HCT116 (cell line): ENCODE results near the gene ADAMTS16. TPM values are rescaled to one million over a fixed set of nuclear protein-coding genes. Genes with fewer than 3 reads are reported as not detected.

ENCODE experiments used
- ATAC-seq: fragments of 200-7000 bp; cut with Tn5 transposase; 2 replicates; pipeline ENCODE4 v1.9.1; 2020; ENCODE audit warnings: mild to moderate bottlenecking, moderate library complexity
- BruUV-seq: library from RNA; stranded (reverse); fragments of 400-500 nt; replicated peaks from 2 replicates; lab custom pipeline; 2021; lab: Mats Ljungman, UMichigan
- CTCF ChIA-PET: fragments of 300-600 bp; sonication (Branson Sonifier 250); formaldehyde crosslinking; loops from one replicate; lab custom pipeline; 2021; ENCODE audit warnings: antibody characterized with exemption; lab: Charles Lee
- POLR2A ChIA-PET: fragments of 300-600, 350-600 bp; sonication (Branson Sonifier 250); formaldehyde crosslinking; loops from one replicate; lab custom pipeline; 2021; ENCODE audit warnings: antibody characterized with exemption; lab: Charles Lee
- RAD21 ChIA-PET, 2 experiments: fragments of 300-600 bp; sonication (Branson Sonifier 250); formaldehyde crosslinking; loops; one replicate each; lab custom pipeline; 2023; ENCODE audit warnings: low total read pairs in 2 of 2; ENCODE audit not compliant: uncharacterized antibody in 2 of 2, unreplicated experiment in 2 of 2, low non-redundant PET in 1 of 2; lab: Charles Lee
- DNase-seq: peaks from one replicate; pipeline ENCODE4 v3.0.0-alpha.2; 2010; ENCODE audit warnings: low read depth, low spot score
- H2AFZ ChIP-seq: fragments of 200-600 bp; shearing (Covaris generic), sonication (generic); 2 replicates; pipeline ENCODE4 v1.6.1; 2017; ENCODE audit warnings: low read depth, mixed run types, mixed read lengths, antibody characterized with exemption, low read length; ENCODE audit not compliant: poor library complexity, severe bottlenecking
- H3K27ac ChIP-seq: 2 replicates; pipeline ENCODE4 v1.5.1; 2012; ENCODE audit warnings: low read depth, low read length
- H3K27me3 ChIP-seq: fragments of 200-600 bp; sonication (generic); 2 replicates; pipeline ENCODE4 v1.6.1; 2016; ENCODE audit warnings: mixed run types, low read length, mixed read lengths; ENCODE audit not compliant: insufficient read depth
- H3K36me3 ChIP-seq, 2 experiments: fragments of 200-500 bp in 1 of 2; fragments of 200-600 bp in 1 of 2; sonication (Bioruptor generic) in 1 of 2; sonication (generic) in 1 of 2; 2 replicates each; pipeline versions ENCODE4 v1.5.1 to v1.6.1; 2014 to 2016; ENCODE audit warnings: low read length in 2 of 2, inconsistent platforms in 1 of 2, mixed read lengths in 1 of 2, mixed run types in 1 of 2; ENCODE audit not compliant: insufficient read depth in 2 of 2, control insufficient read depth in 1 of 2
- H3K4me1 ChIP-seq, 2 experiments: fragments of 200-600 bp in 1 of 2; sonication (generic) in 1 of 2; 2 replicates each; pipeline versions ENCODE4 v1.5.1 to v1.6.1; 2012 to 2017; ENCODE audit warnings: low read length in 2 of 2, inconsistent platforms in 1 of 2, mild to moderate bottlenecking in 1 of 2, mixed read lengths in 1 of 2, mixed run types in 1 of 2, moderate library complexity in 1 of 2; ENCODE audit not compliant: insufficient read depth in 2 of 2, control insufficient read depth in 1 of 2
- H3K4me2 ChIP-seq: fragments of 200-600 bp; sonication (generic); 2 replicates; pipeline ENCODE4 v1.6.1; 2017; ENCODE audit warnings: mixed run types, low read length, mixed read lengths
- H3K4me3 ChIP-seq, 2 experiments: fragments of 200-600 bp in 1 of 2; sonication (generic) in 1 of 2; replicated peaks in 1 of 2; 2 replicates each; pipeline ENCODE4 v1.5.1; 2011 to 2016; ENCODE audit warnings: low read length in 2 of 2, control low read depth in 1 of 2, low read depth in 1 of 2, mild to moderate bottlenecking in 1 of 2, mixed read lengths in 1 of 2, mixed run types in 1 of 2
- H3K79me2 ChIP-seq: fragments of 200-600 bp; sonication (generic); 2 replicates; pipeline ENCODE4 v1.6.1; 2017; ENCODE audit warnings: mild to moderate bottlenecking, mixed run types, low read length, moderate library complexity, mixed read lengths; ENCODE audit not compliant: insufficient read depth
- H3K9ac ChIP-seq: fragments of 200-600 bp; sonication (generic); 2 replicates; pipeline ENCODE4 v1.6.1; 2016; ENCODE audit warnings: low read length, mixed read lengths
- H3K9me2 ChIP-seq: fragments of 200-600 bp; sonication (generic), shearing (Covaris generic); 2 replicates; pipeline ENCODE4 v1.6.1; 2017; ENCODE audit warnings: mixed run types, mild to moderate bottlenecking, moderate library complexity; ENCODE audit not compliant: insufficient read depth
- H3K9me3 ChIP-seq, 2 experiments: fragments of 200-500 bp in 1 of 2; fragments of 200-600 bp in 1 of 2; sonication (Bioruptor generic) in 1 of 2; sonication (generic) in 1 of 2; 2 replicates each; pipeline ENCODE4 v1.6.1; 2014 to 2017; ENCODE audit warnings: low read length in 2 of 2, mixed read lengths in 2 of 2, inconsistent platforms in 1 of 2, low read depth in 1 of 2, mild to moderate bottlenecking in 1 of 2, mixed run types in 1 of 2, moderate library complexity in 1 of 2; ENCODE audit not compliant: control insufficient read depth in 1 of 2, insufficient read depth in 1 of 2
- H4K20me1 ChIP-seq: fragments of 200-600 bp; sonication (generic), shearing (Covaris generic); 2 replicates; pipeline ENCODE4 v1.6.1; 2017; ENCODE audit warnings: mixed run types, mild to moderate bottlenecking, moderate library complexity; ENCODE audit not compliant: insufficient read depth
- ATF3 ChIP-seq: IDR thresholded peaks from 2 replicates; pipeline ENCODE4 v1.6.1; 2012
- CEBPB ChIP-seq: IDR thresholded peaks from 2 replicates; pipeline ENCODE4 v1.6.1; 2012; ENCODE audit warnings: low read depth
- CTCF ChIP-seq, 3 experiments: fragments of 200-600 bp in 1 of 3; sonication (generic) in 1 of 3; IDR thresholded peaks in 2 of 3; conservative IDR thresholded peaks in 1 of 3; 2 replicates each; pipeline ENCODE4 v1.5.1; 2012 to 2017; ENCODE audit warnings: low read depth in 2 of 3, low read length in 2 of 3, antibody characterized with exemption in 1 of 3, borderline replicate concordance in 1 of 3, control low read depth in 1 of 3, mild to moderate bottlenecking in 1 of 3, mixed read lengths in 1 of 3, mixed run types in 1 of 3, moderate library complexity in 1 of 3; ENCODE audit not compliant: insufficient read depth in 1 of 3
- EGR1 ChIP-seq: IDR thresholded peaks from 2 replicates; pipeline ENCODE4 v1.6.1; 2012; ENCODE audit warnings: low read depth
- ELF1 ChIP-seq: IDR thresholded peaks from 2 replicates; pipeline ENCODE4 v1.6.1; 2012; ENCODE audit warnings: low read depth, borderline replicate concordance
- EZH2 ChIP-seq: fragments of 200-600 bp; sonication (generic); IDR thresholded peaks from 2 replicates; pipeline ENCODE4 v1.6.1; 2017; ENCODE audit warnings: antibody characterized with exemption, mixed run types
- EZH2phosphoT487 ChIP-seq: fragments of 200-600 bp; IDR thresholded peaks from 2 replicates; pipeline ENCODE4 v1.6.1; 2018; ENCODE audit warnings: antibody characterized with exemption, borderline replicate concordance
- FOSL1 ChIP-seq: IDR thresholded peaks from 2 replicates; pipeline ENCODE4 v1.6.1; 2012; ENCODE audit warnings: low read depth
- MAX ChIP-seq: IDR thresholded peaks from 2 replicates; pipeline ENCODE4 v1.6.1; 2012
- POLR2A ChIP-seq: IDR thresholded peaks from 2 replicates; pipeline ENCODE4 v1.7.0; 2011; ENCODE audit warnings: borderline replicate concordance; ENCODE audit not compliant: insufficient read depth, insufficient read length; ENCODE audit errors: extremely low read depth
- ZFX ChIP-seq: fragments of 450-650 bp; IDR thresholded peaks from 2 replicates; pipeline ENCODE4 v1.6.1; 2017
- ZNF274 ChIP-seq: fragments of 200-500 bp; sonication (Bioruptor generic); IDR thresholded peaks from 2 replicates; pipeline ENCODE4 v1.6.1; 2014; ENCODE audit warnings: mild to moderate bottlenecking, low read depth, low read length, inconsistent platforms
- intact Hi-C: fragments of 100-400 bp; cut with micrococcal nuclease; formaldehyde crosslinking; loops from 2 replicates; pipeline ENCODE4 v1.10.0; 2022
- total RNA-seq: library from RNA; stranded (reverse); gene quantifications from one replicate; pipeline ENCODE4 v1.2.1, GENCODE V29; 2021; ENCODE audit not compliant: unreplicated experiment

Gene ADAMTS16
- total RNA-seq, 1 experiment from 2014 or later = 2.4 TPM

DNA sequence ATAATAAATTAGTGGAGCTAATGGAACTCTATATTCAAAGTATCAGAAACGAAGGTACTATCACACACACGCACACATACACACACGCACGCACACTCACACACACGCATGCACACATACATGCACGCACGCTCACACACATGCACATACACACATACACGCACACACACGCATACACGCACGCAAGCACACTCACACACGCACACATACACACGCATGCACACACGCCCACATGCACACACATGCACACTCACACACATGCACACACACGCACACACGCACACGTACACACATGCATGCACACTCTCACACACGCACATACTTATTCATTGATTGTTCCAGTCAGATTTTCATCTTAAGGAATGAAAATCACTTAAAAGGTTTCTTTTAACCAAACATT lies 212.5 kb downstream of the ADAMTS16 start:
- no peak overlapping the region for H3K27ac ChIP-seq
- intact Hi-C loops = no loop called here
- H3K79me2 ChIP-seq = no peaks in the 10 kb centered on the region
- H3K4me1 ChIP-seq = peaks cover 0 to 15% of the 10 kb centered on the region in 2 experiments; a peak in 2 of 4 replicates
- no peaks in the 10 kb centered on the region for H3K9me3 ChIP-seq
- H3K9me2 ChIP-seq = no peaks in the 10 kb centered on the region
- H4K20me1 ChIP-seq = no peaks in the 10 kb centered on the region
- no peaks in the 10 kb centered on the region for H3K36me3 ChIP-seq
- RAD21 ChIA-PET = no interaction called here
- ATAC-seq = no peak
- no peak overlapping the region for H3K9ac ChIP-seq
- no peak overlapping the region for H3K4me2 ChIP-seq
- no peak overlapping the region for H3K4me3 ChIP-seq
- BruUV-seq = no TSS peak
- POLR2A ChIA-PET = no interaction called here
- H2AFZ ChIP-seq = no peak overlapping the region
- CTCF ChIA-PET = no interaction called here
- TF ChIP-seq FOSL1 (no peak), ZNF274 (no peak), ELF1 (no peak), CEBPB (no peak), EGR1 (no peak), EZH2 (no peak), CTCF (IDR thresholded peaks at IDR 0.05 in 2 of 3, conservative IDR thresholded peaks at IDR 0.05 in 1 of 3; ENCODE audit: borderline replicate concordance in 1 of 3, insufficient read depth in 1 of 3, low read depth in 2 of 3, low read length in 2 of 3) (no peak), ZFX (no peak), MAX (no peak), ATF3 (no peak), POLR2A (no peak), EZH2phosphoT487 (no peak)
- no peaks in the 10 kb centered on the region for H3K27me3 ChIP-seq
- DNase-seq = no peak
